Frontal cortex (tissue), 4 donors: ENCODE results near the gene SNURF. TPM values are rescaled to one million over a fixed set of nuclear protein-coding genes. Genes with fewer than 3 reads are reported as not detected.
"Not testable (repeated sequence)": the region's sequence is repeated elsewhere in the genome, so short reads cannot be mapped to it uniquely, and the experiment has no call there.

Experiments used
- DNase-seq, 2 donors: peaks; one replicate each; pipeline ENCODE4 v3.0.0; 2012; ENCODE audit warnings: low spot score in 2 of 2
- FAIRE-seq: peaks from 2 replicates; lab custom pipeline; 2012; peaks lifted over from hg19 to GRCh38; lab: Jason Lieb, UNC
- total RNA-seq: library from RNA; depleted of rRNA; stranded (reverse); fragments of >200 nt; gene quantifications from one replicate; pipeline ENCODE4 v1.2.3, GENCODE V29; 2014
- donor health status: control.
- donor health status: control.
- donor health status: control.

SNURF gene, protein sequence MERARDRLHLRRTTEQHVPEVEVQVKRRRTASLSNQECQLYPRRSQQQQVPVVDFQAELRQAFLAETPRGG
- 34.2 TPM for total RNA-seq

- DNase-seq (peak; percentile 25 to 41), FAIRE-seq (no peak)
Observed at GRCh38 chr15:24954783-24955530, at the start of gene SNURF, which contains the start of gene SNRPN. SNURF (plus strand) TSS chr15:24954987; CDS start chr15:24955049, 62 bp downstream. SNRPN (plus strand) TSS chr15:24954987; CDS start chr15:24974454, 19,467 bp downstream.

- no peak for FAIRE-seq
- no peak for DNase-seq
Observed at GRCh38 chr15:24916305-24917009, 38.3 kb upstream of the SNURF start.

GRCh38 chr15:24917431-24917830, 37.4 kb upstream of the SNURF start:
- FAIRE-seq: no peak

GRCh38 chr15:24919446-24919845, 35.3 kb upstream of the SNURF start:
- no peak for FAIRE-seq
- no peak for DNase-seq

More at GRCh38 chr15:24917431-24917830, 37.4 kb upstream of the SNURF start:
- no peak for DNase-seq

DNA sequence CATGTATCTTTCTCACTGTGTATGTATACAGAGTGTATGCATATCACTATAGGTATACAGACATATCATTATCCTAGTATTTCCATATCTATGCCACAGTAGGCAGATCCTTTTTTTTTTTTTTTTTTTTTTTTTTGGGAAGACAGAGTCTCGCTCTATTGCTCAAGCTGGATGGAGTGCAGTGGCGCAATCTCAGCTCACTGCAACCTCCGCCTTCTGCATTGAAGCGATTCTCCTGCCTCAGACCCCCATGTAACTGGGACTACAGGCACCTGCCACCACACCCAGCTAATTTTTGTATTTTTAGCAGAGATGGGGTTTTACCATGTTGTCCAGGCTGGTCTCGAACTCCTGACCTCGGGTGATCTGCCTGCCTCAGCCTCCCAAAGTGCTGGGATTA, 32.0 kb upstream of the SNURF start:
- FAIRE-seq, DNase-seq: not testable (repeated sequence)

GRCh38 chr15:24924153-24924552, 30.6 kb upstream of the SNURF start:
- no peak for FAIRE-seq
- no peak for DNase-seq

DNA sequence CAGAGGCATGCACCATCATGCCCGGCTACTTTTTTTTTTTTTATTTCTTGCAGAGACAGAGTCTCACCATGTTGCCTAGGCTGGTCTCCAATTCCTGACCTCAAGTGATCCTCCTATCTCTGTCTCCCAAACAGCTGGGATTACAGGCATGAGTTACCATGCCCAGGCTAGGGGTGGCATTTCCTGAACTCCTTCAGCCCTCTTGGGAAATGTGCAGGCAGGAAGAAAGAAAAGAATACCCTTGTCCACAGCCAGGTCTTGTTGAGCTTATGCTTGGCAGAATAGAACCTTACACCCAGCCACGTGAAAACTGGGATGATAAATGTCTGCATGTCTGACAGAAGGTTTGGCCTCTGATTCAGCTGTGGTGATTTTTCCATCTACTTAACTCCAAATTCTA, 30.2 kb upstream of the SNURF start:
- FAIRE-seq (no peak), DNase-seq (no peak)

DNA sequence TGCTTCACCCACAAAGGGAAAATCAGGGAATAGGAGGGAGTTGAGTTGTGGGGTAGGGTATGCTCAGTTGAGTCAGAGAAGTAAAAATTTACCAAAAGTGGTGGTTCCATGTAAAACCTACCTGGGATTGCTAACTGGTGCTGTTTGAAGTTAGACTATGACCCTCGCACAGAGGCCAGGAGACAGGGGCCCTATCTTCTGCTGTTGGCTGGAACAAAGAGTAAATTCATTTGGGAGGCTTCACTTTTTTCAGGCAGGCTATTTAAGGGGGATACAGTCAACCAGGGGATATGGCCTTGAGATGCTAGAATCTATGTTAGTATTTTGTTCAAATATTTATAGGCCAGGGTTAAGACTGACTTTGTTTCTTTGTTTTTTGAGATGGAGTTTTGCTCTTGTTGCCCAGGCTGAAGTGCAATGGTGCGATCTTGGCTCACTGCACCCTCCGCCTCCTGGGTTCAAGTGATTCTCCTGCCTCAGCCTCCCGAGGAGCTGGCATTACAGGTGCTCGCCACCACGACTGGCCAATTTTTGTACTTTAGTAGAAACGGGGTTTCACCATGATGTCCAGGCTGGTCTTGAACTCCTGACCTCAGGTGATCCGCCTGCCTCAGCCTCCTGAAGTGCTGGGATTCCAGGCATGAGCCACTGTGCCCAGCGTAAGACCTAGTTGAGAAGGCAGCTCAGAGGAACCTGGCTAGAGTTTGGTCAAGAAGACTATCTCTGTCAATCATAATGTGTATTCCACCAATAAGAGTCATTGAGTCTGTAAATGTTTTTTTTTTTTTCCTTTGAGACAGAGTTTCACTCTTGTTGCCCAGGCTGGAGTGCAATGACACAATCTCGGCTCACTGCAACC, 22.7 kb upstream of the SNURF start:
- not testable (repeated sequence) for FAIRE-seq, DNase-seq

DNA sequence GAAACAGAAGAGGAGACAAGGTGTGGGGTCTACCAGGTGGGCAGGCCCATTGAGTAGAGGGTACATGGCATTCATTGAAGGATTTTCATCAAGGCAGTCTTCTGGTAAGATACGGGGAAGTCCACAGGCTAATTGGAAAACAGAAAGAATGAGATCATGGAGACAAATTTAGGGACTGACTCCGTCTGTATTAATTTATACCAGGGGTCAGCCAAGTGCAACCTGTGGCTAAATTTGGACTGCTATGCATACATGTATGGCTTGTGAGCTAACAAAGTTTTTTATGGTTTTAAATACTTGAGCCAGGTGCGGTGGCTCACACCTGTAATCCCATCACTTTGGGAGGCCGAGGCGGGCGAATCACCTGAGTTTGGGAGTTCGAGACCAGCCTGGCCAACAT, 21.1 kb upstream of the SNURF start:
- FAIRE-seq (no peak), DNase-seq (no peak)

GRCh38 chr15:24938224-24938623, 16.6 kb upstream of the SNURF start:
- not testable (repeated sequence) for DNase-seq, FAIRE-seq

- DNase-seq (no peak), FAIRE-seq (no peak)
Observed at GRCh38 chr15:24940236-24940635, 14.6 kb upstream of the SNURF start.

DNA sequence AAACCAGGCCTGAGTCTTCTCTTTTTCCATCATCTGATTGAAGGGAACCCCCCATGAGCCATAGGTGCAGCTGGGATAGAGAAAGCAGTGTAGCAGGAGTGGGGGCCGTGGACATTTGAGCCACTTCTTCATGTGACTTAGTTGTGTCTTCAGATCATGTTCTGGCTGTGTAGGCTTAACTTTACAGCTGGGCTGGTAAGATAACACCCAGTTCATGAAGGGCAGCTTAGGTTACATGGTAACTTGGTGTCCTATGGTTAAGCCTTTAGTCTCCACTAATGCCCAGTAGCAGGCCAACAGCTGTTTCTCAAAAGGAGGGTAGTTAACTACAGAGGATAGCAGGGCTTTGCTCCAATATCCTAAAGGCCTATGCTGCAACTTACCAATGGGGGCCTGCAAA, 11.4 kb upstream of the SNURF start:
- DNase-seq (no peak), FAIRE-seq (no peak)

- DNase-seq (no peak), FAIRE-seq (no peak)
Observed at GRCh38 chr15:24944954-24945353, 9.8 kb upstream of the SNURF start.

- no peak for FAIRE-seq
- no peak for DNase-seq
Observed at GRCh38 chr15:24945711-24946110, 9.1 kb upstream of the SNURF start.

GRCh38 chr15:24948495-24948894, 6.3 kb upstream of the SNURF start:
- DNase-seq: no peak
- no peak for FAIRE-seq

GRCh38 chr15:24955531-24955921, 739 bp downstream of the SNURF start:
- DNase-seq: no peak
- no peak for FAIRE-seq

- DNase-seq: peak; percentile 33 to 52
- FAIRE-seq: no peak
Observed at GRCh38 chr15:24956111-24956838, 1.5 kb downstream of the SNURF start.

DNA sequence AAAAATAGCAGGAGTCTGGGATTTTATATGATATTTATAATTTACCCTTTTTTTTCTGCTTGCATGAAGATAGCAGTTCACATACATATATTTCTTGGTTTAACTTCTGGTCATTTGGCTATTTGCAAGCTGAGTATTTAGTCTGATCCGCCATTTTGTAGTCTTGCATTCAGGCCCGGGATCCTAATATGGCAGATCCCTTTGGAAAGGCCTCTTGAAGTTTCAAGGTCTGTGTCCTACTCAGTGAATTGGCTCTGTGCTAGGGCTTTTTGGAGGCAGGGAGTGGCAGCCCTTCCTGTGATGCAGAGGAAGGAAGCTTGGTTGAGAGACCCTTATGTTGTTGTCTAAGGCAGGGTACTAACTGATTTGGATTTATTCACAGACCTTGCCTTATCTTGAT, 2.9 kb downstream of the SNURF start:
- FAIRE-seq (no peak), DNase-seq (no peak)

GRCh38 chr15:24961967-24962366, 7.2 kb downstream of the SNURF start:
- no peak for DNase-seq
- FAIRE-seq: no peak
